Measurements from ENCODE around the gene GTPBP3.

GTPBP3 gene

DNA sequence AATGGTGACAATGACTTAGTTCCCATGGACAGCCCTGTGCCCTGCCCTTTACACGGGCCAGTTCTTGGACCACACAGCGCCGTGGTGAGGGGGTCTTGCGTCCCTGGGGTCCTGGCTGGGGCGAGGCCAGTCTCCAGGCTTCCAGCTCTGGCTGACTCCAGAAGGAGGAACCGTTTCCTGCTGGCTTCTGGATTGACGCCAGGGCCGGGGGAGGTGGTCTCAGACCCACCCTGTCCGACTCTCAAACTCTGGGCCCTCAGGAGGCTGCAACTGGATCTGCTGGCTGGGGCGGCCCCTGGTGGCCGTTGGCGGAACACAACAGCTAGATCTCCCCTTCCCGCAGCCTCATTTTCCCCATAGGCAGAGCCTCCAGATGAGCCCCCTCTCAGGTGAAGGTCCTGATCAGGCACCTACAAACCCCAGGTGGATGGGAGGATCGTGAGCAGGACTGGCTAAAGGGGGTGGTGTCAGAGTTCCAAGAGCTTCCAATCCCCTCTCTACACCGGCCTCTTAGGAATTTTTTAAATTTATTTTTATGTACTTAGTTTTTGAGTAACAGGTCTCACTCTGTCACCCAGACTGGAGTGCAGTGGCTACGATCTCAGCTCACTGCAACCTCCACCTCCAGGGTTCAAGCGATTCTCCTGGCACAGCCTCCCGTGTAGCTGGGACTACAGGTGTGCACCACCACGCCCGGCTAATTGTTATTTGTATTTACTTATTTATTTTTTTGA is 48.7 kb downstream of the GTPBP3 start:
- no peak for DNase-seq (ENCODE audit: low read depth)

DNA sequence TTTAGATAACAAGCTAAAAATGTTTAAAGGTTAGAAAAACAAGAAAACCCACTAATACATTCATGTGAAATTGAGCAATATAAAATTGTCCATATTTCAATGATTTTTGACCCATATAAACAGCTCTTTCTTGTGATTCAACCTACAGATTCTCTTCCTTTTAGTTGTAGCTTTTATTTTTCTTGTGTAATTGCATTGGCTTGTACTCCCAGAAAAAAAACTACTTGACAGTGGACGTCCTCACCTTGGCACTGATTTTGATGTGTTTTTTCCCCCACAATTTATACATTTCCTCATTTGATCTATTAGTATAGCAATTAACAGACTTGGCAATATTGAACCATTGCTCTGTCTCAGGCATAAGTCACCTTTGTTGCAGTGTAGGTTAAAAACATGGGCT is 51.9 kb downstream of the GTPBP3 start:
- no peak for DNase-seq (ENCODE audit: low read depth)

DNA sequence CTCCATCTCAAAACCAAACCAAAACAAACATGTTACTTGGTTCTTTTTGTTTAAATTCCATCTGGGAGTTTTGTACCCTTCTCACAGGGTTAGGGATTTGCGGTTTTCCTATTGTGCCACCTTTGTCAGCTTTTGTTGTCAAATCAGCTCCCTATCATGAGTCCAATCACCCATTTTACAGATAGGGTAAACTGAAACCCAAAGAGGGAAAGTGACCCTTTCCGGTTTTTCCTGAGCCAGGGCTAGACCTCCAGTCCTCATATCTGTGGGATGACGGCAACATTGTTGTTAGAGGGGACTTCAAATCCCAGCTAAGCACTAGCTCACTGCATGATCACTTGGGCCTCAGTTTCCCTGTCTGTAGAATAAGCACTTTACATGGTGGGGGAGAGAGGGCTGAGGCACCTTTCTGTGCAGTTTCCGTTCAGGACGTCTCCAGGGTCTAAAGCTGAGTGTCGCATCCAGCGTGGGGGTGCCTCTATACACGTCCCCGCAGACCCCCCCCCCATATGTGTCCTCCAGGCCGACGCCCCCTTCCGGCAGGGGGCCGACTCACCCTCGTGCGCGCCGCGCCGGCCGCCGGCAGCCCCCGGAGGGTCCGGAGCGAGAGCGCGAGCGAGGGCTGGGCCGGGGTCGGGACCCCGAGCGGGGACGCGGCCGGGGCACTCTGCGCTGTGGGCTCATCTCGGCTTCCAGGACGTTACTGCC is 52.8 kb downstream of the GTPBP3 start:
- DNase-seq (ENCODE audit: low read depth) = no peak

DNA sequence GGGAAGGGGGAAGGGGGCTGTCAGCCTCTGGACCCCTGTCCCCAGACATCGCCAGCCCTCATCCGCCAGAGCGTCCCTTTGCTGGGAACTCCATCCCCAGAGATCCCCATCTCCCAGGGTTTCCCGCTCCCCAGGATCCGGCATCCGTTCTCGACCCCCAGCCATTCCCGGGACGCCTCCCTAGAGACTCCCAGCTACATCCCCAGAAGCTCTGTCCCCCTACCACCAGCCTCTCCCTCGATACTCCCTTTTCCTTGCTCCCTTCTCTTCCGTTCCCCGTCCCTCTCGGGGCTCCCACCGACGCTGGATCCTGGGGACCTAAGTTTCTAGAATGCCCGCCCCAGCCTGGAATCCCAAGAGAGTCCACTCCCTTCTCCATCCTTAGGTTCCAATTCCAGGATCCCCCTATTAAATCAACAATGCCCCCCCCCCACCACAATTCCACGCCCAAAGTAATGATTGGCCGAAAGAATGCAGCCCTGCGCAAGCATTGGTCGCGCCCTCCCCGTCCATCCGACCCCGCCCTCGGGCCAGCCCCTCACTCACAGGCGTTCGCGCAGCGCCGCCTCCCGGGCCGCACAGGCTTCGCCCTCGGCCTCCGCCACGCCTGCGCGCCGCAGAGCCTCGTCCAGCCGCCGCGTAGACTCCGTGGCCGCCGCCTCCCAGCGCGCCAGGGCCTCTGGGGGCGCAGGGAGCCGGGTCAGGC is 53.5 kb downstream of the GTPBP3 start:
- DNase-seq (ENCODE audit: low read depth) = peak; percentile 69

DNA sequence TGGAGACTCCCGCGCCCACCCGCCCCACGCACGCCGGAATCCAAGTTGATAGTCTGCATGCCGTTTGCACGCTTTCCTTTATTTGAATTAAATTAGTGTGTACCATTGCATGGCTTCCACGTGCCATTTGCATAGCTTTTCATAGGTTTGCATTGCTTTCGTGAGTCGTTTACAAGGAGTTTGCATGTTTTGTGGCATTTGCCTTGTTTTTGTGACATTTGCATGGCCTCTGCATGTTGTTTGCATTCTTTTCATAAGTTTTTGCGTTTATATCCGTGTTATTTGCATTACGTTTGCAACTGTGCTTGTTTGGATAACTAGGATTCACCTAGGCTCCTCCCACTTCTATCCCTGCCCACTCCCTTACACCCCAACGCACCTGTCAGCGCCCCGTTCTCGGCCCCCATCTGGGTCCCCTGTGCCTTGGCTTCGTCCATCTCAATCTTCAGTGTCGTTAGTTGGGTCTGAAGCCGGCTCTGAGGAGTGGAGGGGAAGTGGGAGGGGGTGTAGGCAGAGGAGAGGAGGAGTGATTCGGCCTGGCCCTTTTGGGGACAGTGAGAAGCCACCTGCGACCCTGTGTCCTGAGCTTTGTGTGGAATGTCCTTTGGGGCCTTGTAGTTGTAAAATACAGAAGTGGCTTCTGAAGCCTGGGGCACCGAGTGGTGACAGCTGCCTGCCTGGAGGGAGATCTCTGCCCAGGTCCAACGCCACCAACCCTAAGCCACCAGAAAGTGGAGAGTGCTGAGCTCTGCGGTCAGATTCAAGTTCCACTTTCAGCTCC is 54.2 kb downstream of the GTPBP3 start:
- no peak for DNase-seq (ENCODE audit: low read depth)
